IPS-20b (cell line): ENCODE measurements around the gene ARSG.
"Not testable (repeated sequence)": the region's sequence is repeated elsewhere in the genome, so short reads cannot be mapped to it uniquely, and the experiment has no call there.

Experiments
- H3K27ac ChIP-seq: one replicate; pipeline ENCODE4 v1.5.1; 2013; ENCODE audit warnings: low read length
- H3K27me3 ChIP-seq: 2 replicates; pipeline ENCODE4 v1.6.1; 2013; ENCODE audit warnings: mild to moderate bottlenecking, low read length, inconsistent platforms; ENCODE audit not compliant: insufficient read depth
- H3K36me3 ChIP-seq: 2 replicates; pipeline ENCODE4 v1.6.1; 2013; ENCODE audit warnings: low read depth, mild to moderate bottlenecking, inconsistent platforms, low read length, moderate library complexity; ENCODE audit not compliant: insufficient read depth
- H3K4me1 ChIP-seq: 2 replicates; pipeline ENCODE4 v1.6.1; 2013; ENCODE audit warnings: mild to moderate bottlenecking, control low read depth, inconsistent platforms, low read length, moderate library complexity; ENCODE audit not compliant: insufficient read depth
- H3K4me3 ChIP-seq: 2 replicates; pipeline ENCODE4 v1.5.1; 2013; ENCODE audit warnings: mild to moderate bottlenecking, low read length, inconsistent platforms
- H3K9ac ChIP-seq: 2 replicates; pipeline ENCODE4 v1.6.1; 2013; ENCODE audit warnings: low read depth, mild to moderate bottlenecking, inconsistent platforms, low read length, moderate library complexity
- H3K9me3 ChIP-seq: 2 replicates; pipeline ENCODE4 v1.6.1; 2013; ENCODE audit warnings: mild to moderate bottlenecking, low read depth, low read length, inconsistent platforms; ENCODE audit not compliant: insufficient read depth

The ARSG gene

GRCh38 chr17:68290955-68291835, at the start of gene ARSG, which contains the start of gene SLC16A6:
Gene ARSG, plus strand, starts transcription at chr17:68291495. Its CDS starts 15,999 bp downstream, at chr17:68307494.
Gene SLC16A6, minus strand, starts transcription at chr17:68291127. Its CDS starts 12,807 bp downstream, at chr17:68278320.
- Histone ChIP-seq H3K4me1 (peaks cover 20% of the 10 kb centered on the region; the same call in 1 of the 2 replicates), H3K27me3 (peaks cover 53% of the 10 kb centered on the region), H3K36me3 (no peaks in the 10 kb centered on the region), H3K27ac (no peak within 1 kb of the TSS), H3K9ac (peak within 1 kb of the TSS; percentile 67), H3K9me3 (no peaks in the 10 kb centered on the region), H3K4me3 (peak within 1 kb of the TSS; percentile 76)

GRCh38 chr17:68246271-68247028, 44.8 kb upstream of the ARSG start:
- Histone ChIP-seq H3K27me3 (no peaks in the 10 kb centered on the region), H3K27ac (no peak overlapping the region), H3K9me3 (no peaks in the 10 kb centered on the region), H3K4me1 (no peaks in the 10 kb centered on the region), H3K4me3 (peak overlapping the region; percentile 95; the same call in 1 of the 2 replicates), H3K36me3 (peaks cover 4% of the 10 kb centered on the region; the same call in 1 of the 2 replicates), H3K9ac (no peak overlapping the region)

DNA sequence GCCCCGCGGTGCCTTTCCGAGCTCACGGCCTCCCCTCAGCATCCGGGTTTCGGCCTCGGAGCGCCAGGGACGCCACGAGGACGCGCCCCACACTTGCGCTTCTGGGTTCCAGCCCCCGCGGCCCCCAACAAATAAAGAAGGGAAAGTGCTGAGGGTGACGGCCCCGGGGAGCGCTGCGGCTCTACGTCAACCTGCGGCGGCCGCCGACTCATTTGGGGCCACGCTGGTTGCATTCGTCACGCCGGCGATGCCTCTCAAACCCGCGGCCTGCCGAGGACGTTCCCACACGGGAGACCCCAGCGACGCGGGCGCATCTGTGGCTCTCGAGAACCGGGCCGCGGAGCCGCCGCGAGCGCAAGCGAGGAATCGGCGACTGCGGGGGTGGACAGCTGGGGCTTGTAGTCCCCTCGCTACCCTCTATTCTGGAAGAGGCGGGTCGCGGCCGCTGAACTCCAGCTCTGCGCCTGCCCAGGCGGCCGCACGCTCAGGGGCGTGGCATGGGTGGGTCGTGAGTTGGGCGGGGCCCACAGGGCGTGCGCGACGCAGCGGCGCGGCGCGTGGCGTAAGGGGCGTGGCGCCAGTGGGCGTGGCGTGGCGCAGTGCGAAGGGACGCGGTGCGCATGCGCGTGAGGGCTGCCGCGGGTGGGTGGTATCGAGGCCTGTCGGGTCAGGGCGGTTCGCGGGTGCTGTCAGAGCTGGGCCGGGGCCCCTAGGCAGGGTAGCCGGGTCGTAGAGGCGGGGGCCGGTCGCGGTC, 43.7 kb upstream of the ARSG start, which contains the start of gene AMZ2:
Gene AMZ2 (plus strand): TSS at position 599 of the 754 bp plus-strand sequence. CDS start 2,145 bp downstream, outside the sequence.
- H3K4me1 ChIP-seq: no peaks in the 10 kb centered on the region

GRCh38 chr17:68248199-68248825, 43.0 kb upstream of the ARSG start:
- no peaks in the 10 kb centered on the region for H3K9me3 ChIP-seq
- H3K27me3 ChIP-seq: no peaks in the 10 kb centered on the region
- H3K27ac ChIP-seq: no peak overlapping the region
- peak overlapping the region; percentile 82 for H3K9ac ChIP-seq
- H3K4me3 ChIP-seq: peak overlapping the region; percentile 95
- no peaks in the 10 kb centered on the region for H3K4me1 ChIP-seq
- peaks cover 12% of the 10 kb centered on the region for H3K36me3 ChIP-seq

More for the DNA sequence above, 43.7 kb upstream of the ARSG start, which contains the start of gene AMZ2:
- peaks cover 12% of the 10 kb centered on the region for H3K36me3 ChIP-seq
- H3K9ac ChIP-seq: peak within 1 kb of the TSS; percentile 82
- no peaks in the 10 kb centered on the region for H3K9me3 ChIP-seq
- no peaks in the 10 kb centered on the region for H3K27me3 ChIP-seq
- H3K27ac ChIP-seq: peak within 1 kb of the TSS; percentile 81
- H3K4me3 ChIP-seq: peak within 1 kb of the TSS; percentile 95

GRCh38 chr17:68248891-68249290, 42.4 kb upstream of the ARSG start:
- Histone ChIP-seq H3K36me3 (peaks cover 12% of the 10 kb centered on the region), H3K27me3 (no peaks in the 10 kb centered on the region), H3K9ac (peak overlapping the region; percentile 82; the same call in 1 of the 2 replicates), H3K4me3 (peak overlapping the region; percentile 95), H3K27ac (no peak overlapping the region), H3K9me3 (no peaks in the 10 kb centered on the region), H3K4me1 (no peaks in the 10 kb centered on the region)

DNA sequence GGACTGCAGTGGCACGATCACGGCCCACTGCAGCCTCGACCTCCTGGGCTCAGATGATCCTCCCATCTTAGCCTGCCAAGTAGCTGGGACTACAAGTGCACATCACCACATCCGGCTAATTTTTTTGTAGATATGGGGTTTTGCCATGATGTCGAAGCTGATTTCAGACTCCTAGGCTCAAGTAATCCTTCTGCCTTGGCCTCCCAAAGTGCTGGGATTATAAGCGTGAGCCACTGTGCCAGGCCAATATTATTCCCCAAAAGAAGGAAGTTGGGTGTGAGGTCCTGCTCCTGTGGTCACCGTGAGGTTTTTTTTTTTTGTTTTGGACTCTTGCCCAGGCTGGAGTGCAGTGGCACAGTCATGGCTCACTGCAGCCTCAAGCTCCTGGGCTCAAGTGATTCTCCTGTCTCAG, 41.9 kb upstream of the ARSG start:
- H3K27me3 ChIP-seq: no peaks in the 10 kb centered on the region
- H3K9ac ChIP-seq: no peak overlapping the region
- no peaks in the 10 kb centered on the region for H3K9me3 ChIP-seq
- H3K4me3 ChIP-seq: no peak overlapping the region
- no peak overlapping the region for H3K27ac ChIP-seq
- H3K4me1 ChIP-seq: no peaks in the 10 kb centered on the region
- peaks cover 17% of the 10 kb centered on the region for H3K36me3 ChIP-seq

- H3K27me3 ChIP-seq, H3K4me1 ChIP-seq, H3K27ac ChIP-seq, H3K4me3 ChIP-seq, H3K9ac ChIP-seq, H3K9me3 ChIP-seq: not testable (repeated sequence)
- peaks cover 48% of the 10 kb centered on the region for H3K36me3 ChIP-seq
Observed at GRCh38 chr17:68253426-68253825, 37.9 kb upstream of the ARSG start.

- Histone ChIP-seq H3K36me3 (peaks cover 48% of the 10 kb centered on the region), H3K4me1 (0 out of 2 replicates have a peak, but pooled peaks cover 3% of the 10 kb centered on the region), H3K27ac (no peak overlapping the region), H3K4me3 (no peak overlapping the region), H3K27me3 (no peaks in the 10 kb centered on the region), H3K9ac (peak overlapping the region; percentile 26; the same call in 1 of the 2 replicates), H3K9me3 (no peaks in the 10 kb centered on the region)
Observed at GRCh38 chr17:68255151-68255550, 36.1 kb upstream of the ARSG start.

- H3K9me3 ChIP-seq: no peaks in the 10 kb centered on the region
- H3K9ac ChIP-seq: no peak overlapping the region
- H3K36me3 ChIP-seq: peaks cover 48% of the 10 kb centered on the region
- no peak overlapping the region for H3K4me3 ChIP-seq
- H3K27me3 ChIP-seq: no peaks in the 10 kb centered on the region
- H3K27ac ChIP-seq: no peak overlapping the region
- 0 out of 2 replicates have a peak, but pooled peaks cover 3% of the 10 kb centered on the region for H3K4me1 ChIP-seq
Observed at GRCh38 chr17:68255731-68256538, 35.4 kb upstream of the ARSG start.

- not testable (repeated sequence) for H3K4me1 ChIP-seq, H3K4me3 ChIP-seq, H3K27me3 ChIP-seq, H3K27ac ChIP-seq, H3K9ac ChIP-seq, H3K9me3 ChIP-seq
- peaks cover 42% of the 10 kb centered on the region for H3K36me3 ChIP-seq
Observed at GRCh38 chr17:68256701-68257100, 34.6 kb upstream of the ARSG start.
